ENCODE data around the gene ITGBL1.

The ITGBL1 gene

GRCh38 chr13:101486708-101487437 lies 34.4 kb downstream of the ITGBL1 start:
- Histone ChIP-seq H3K9me3 (ENCODE audit: low read length) (no peaks in the 10 kb centered on the region), H3K9ac (ENCODE audit: low read length) (no peak overlapping the region), H3K36me3 (ENCODE audit: insufficient read depth, low read length) (no peaks in the 10 kb centered on the region), H3K4me2 (ENCODE audit: low read length) (no peak overlapping the region), H3K9me2 (ENCODE audit: low read depth, low read length) (no peaks in the 10 kb centered on the region), H3F3A (ENCODE audit: insufficient read depth, low read length) (no peaks in the 10 kb centered on the region), H3K27ac (ENCODE audit: low read depth, low read length, poor library complexity, severe bottlenecking) (no peak overlapping the region), H3K4me1 (ENCODE audit: insufficient read depth, low read length, severe bottlenecking) (no peaks in the 10 kb centered on the region), H3K79me2 (ENCODE audit: insufficient read depth, low read length) (no peaks in the 10 kb centered on the region), H4K20me1 (ENCODE audit: insufficient read depth, low read length) (no peaks in the 10 kb centered on the region; the same call in 1 of the 2 replicates), H2AFZ (ENCODE audit: low read length) (no peak overlapping the region), H3K27me3 (ENCODE audit: insufficient read depth, low read length) (no peaks in the 10 kb centered on the region), H3K4me3 (ENCODE audit: low read depth, low read length, poor library complexity, severe bottlenecking) (no peak overlapping the region)
- no peak for TF ChIP-seq EZH2 (IDR thresholded peaks at IDR 0.05; ENCODE audit: borderline replicate concordance, low read length)

GRCh38 chr13:101487438-101487830 lies 35.0 kb downstream of the ITGBL1 start:
- Histone ChIP-seq H3K4me3 (ENCODE audit: low read depth, low read length, poor library complexity, severe bottlenecking) (no peak overlapping the region), H3K27me3 (ENCODE audit: insufficient read depth, low read length) (no peaks in the 10 kb centered on the region), H3K79me2 (ENCODE audit: insufficient read depth, low read length) (no peaks in the 10 kb centered on the region), H3K9ac (ENCODE audit: low read length) (no peak overlapping the region), H3K27ac (ENCODE audit: low read depth, low read length, poor library complexity, severe bottlenecking) (no peak overlapping the region), H2AFZ (ENCODE audit: low read length) (no peak overlapping the region), H3K4me2 (ENCODE audit: low read length) (no peak overlapping the region), H3K4me1 (ENCODE audit: insufficient read depth, low read length, severe bottlenecking) (no peaks in the 10 kb centered on the region), H3K9me3 (ENCODE audit: low read length) (no peaks in the 10 kb centered on the region), H3F3A (ENCODE audit: insufficient read depth, low read length) (no peaks in the 10 kb centered on the region), H4K20me1 (ENCODE audit: insufficient read depth, low read length) (no peaks in the 10 kb centered on the region; the same call in 1 of the 2 replicates), H3K9me2 (ENCODE audit: low read depth, low read length) (no peaks in the 10 kb centered on the region), H3K36me3 (ENCODE audit: insufficient read depth, low read length) (no peaks in the 10 kb centered on the region)
- TF ChIP-seq EZH2 (IDR thresholded peaks at IDR 0.05; ENCODE audit: borderline replicate concordance, low read length) (no peak), CTCF (IDR thresholded peaks at IDR 0.05; ENCODE audit: low read length) (no peak)

- no peak overlapping the region for H3K27ac ChIP-seq (ENCODE audit: low read depth, low read length, poor library complexity, severe bottlenecking)
- H3K4me3 ChIP-seq (ENCODE audit: low read depth, low read length, poor library complexity, severe bottlenecking): no peak overlapping the region
- no peaks in the 10 kb centered on the region for H3K9me2 ChIP-seq (ENCODE audit: low read depth, low read length)
- no peaks in the 10 kb centered on the region for H3K27me3 ChIP-seq (ENCODE audit: insufficient read depth, low read length)
- no peaks in the 10 kb centered on the region for H3K9me3 ChIP-seq (ENCODE audit: low read length)
- no peak overlapping the region for H2AFZ ChIP-seq (ENCODE audit: low read length)
- H4K20me1 ChIP-seq (ENCODE audit: insufficient read depth, low read length): no peaks in the 10 kb centered on the region; the same call in 1 of the 2 replicates
- no peaks in the 10 kb centered on the region for H3K79me2 ChIP-seq (ENCODE audit: insufficient read depth, low read length)
- no peaks in the 10 kb centered on the region for H3K4me1 ChIP-seq (ENCODE audit: insufficient read depth, low read length, severe bottlenecking)
- H3K9ac ChIP-seq (ENCODE audit: low read length): no peak overlapping the region
- H3K36me3 ChIP-seq (ENCODE audit: insufficient read depth, low read length): no peaks in the 10 kb centered on the region
- no peak overlapping the region for H3K4me2 ChIP-seq (ENCODE audit: low read length)
- TF ChIP-seq EZH2 (IDR thresholded peaks at IDR 0.05; ENCODE audit: borderline replicate concordance, low read length): no peak
- no peaks in the 10 kb centered on the region for H3F3A ChIP-seq (ENCODE audit: insufficient read depth, low read length)
Observed at GRCh38 chr13:101488734-101489133, 36.3 kb downstream of the ITGBL1 start.

- no peaks in the 10 kb centered on the region for H3K4me1 ChIP-seq (ENCODE audit: insufficient read depth, low read length, severe bottlenecking)
- no peak overlapping the region for H3K27ac ChIP-seq (ENCODE audit: low read depth, low read length, poor library complexity, severe bottlenecking)
- TF ChIP-seq EZH2 (IDR thresholded peaks at IDR 0.05; ENCODE audit: borderline replicate concordance, low read length): no peak
- no peak for TF ChIP-seq CTCF (IDR thresholded peaks at IDR 0.05; ENCODE audit: low read length)
- no peaks in the 10 kb centered on the region for H3K79me2 ChIP-seq (ENCODE audit: insufficient read depth, low read length)
- no peak overlapping the region for H2AFZ ChIP-seq (ENCODE audit: low read length)
- H3K36me3 ChIP-seq (ENCODE audit: insufficient read depth, low read length): no peaks in the 10 kb centered on the region
- no peaks in the 10 kb centered on the region for H4K20me1 ChIP-seq (ENCODE audit: insufficient read depth, low read length)
- no peaks in the 10 kb centered on the region for H3F3A ChIP-seq (ENCODE audit: insufficient read depth, low read length)
- no peak overlapping the region for H3K4me2 ChIP-seq (ENCODE audit: low read length)
- H3K9ac ChIP-seq (ENCODE audit: low read length): no peak overlapping the region
- H3K27me3 ChIP-seq (ENCODE audit: insufficient read depth, low read length): no peaks in the 10 kb centered on the region
- no peaks in the 10 kb centered on the region for H3K9me2 ChIP-seq (ENCODE audit: low read depth, low read length)
- no peak overlapping the region for H3K4me3 ChIP-seq (ENCODE audit: low read depth, low read length, poor library complexity, severe bottlenecking)
- H3K9me3 ChIP-seq (ENCODE audit: low read length): no peaks in the 10 kb centered on the region
Observed at GRCh38 chr13:101489643-101490405, 37.3 kb downstream of the ITGBL1 start.
